Gastrocnemius medialis (tissue), 4 donors: ENCODE results near the gene NADSYN1. TPM values are rescaled to one million over a fixed set of nuclear protein-coding genes. Genes with fewer than 3 reads are reported as not detected.

ENCODE experiments used
- ATAC-seq, 2 donors: fragments of 150-250 bp; one replicate each; pipeline ENCODE4 v1.9.1; 2016
- DNase-seq, 2 donors: peaks; one replicate each; pipeline ENCODE4 v3.0.0-alpha.2; 2019
- H3K27ac ChIP-seq, 4 donors: fragments of 200-600 bp; sonication (generic); 1 replicate in 1 of 4; 2 replicates in 3 of 4; pipeline ENCODE4 v1.5.1; 2016 to 2018; ENCODE audit warnings: mild to moderate bottlenecking in 2 of 4, moderate library complexity in 1 of 4
- H3K27me3 ChIP-seq, 3 donors: fragments of 200-600 bp; sonication (generic) in 2 of 3; 1 replicate in 1 of 3; 2 replicates in 2 of 3; pipeline versions ENCODE4 v1.5.1 to v1.6.0; 2016 to 2019; ENCODE audit warnings: mild to moderate bottlenecking in 1 of 3, moderate library complexity in 1 of 3
- H3K36me3 ChIP-seq, 2 donors: fragments of 200-600 bp; sonication (generic) in 1 of 2; one replicate each; pipeline ENCODE4 v1.5.1; 2017 to 2018
- H3K4me1 ChIP-seq, 2 donors: fragments of 200-600 bp; sonication (generic) in 1 of 2; one replicate each; pipeline ENCODE4 v1.5.1; 2016 to 2017; ENCODE audit warnings: mild to moderate bottlenecking in 2 of 2
- H3K4me3 ChIP-seq, 4 donors: fragments of 200-600 bp; sonication (generic) in 3 of 4; 1 replicate in 1 of 4; 2 replicates in 3 of 4; pipeline ENCODE4 v1.5.1; 2016 to 2019; ENCODE audit warnings: mild to moderate bottlenecking in 2 of 4
- H3K9me3 ChIP-seq, 3 donors: fragments of 200-600 bp; sonication (generic) in 2 of 3; 1 replicate in 1 of 3; 2 replicates in 2 of 3; pipeline ENCODE4 v1.5.1; 2016 to 2019
- POLR2A ChIP-seq, 2 donors: fragments of 450-650 bp; IDR thresholded peaks; one replicate each; pipeline ENCODE4 v1.6.1; 2017; ENCODE audit warnings: antibody characterized with exemption in 2 of 2, mild to moderate bottlenecking in 2 of 2, moderate library complexity in 2 of 2
- in situ Hi-C, 4 donors: fragments of 200-750 bp; cut with MboI; loops; one replicate each; pipeline versions ENCODE4 v1.15.0 to v1.8.0; 2017; ENCODE audit warnings: low sequenced_read_pairs in 4 of 4
- intact Hi-C: fragments of 100-400 bp; cut with DNase I; formaldehyde crosslinking; loops from one replicate; pipeline ENCODE4 v1.15.1; 2023; ENCODE audit warnings: low total_unique reads
- microRNA-seq, 2 donors: library from miRNA; unstranded; fragments of <30 nt; microRNA quantifications; one replicate each; pipeline ENCODE4, GENCODE V29; 2016; ENCODE audit warnings: borderline replicate concordance in 2 of 2
- total RNA-seq, 4 donors: library from RNA; depleted of rRNA; stranded (reverse); fragments of >200 nt; gene quantifications; one replicate each; pipeline versions ENCODE4 v1.1.0 to v1.2.3, GENCODE V29; 2016
- TF ChIP-seq, protein P1 (sequence below), 5 experiments: fragments of 450-650 bp in 3 of 5; fragments of 200-600 bp in 2 of 5; sonication (generic) in 2 of 5; IDR thresholded peaks in 4 of 5; conservative IDR thresholded peaks in 1 of 5; 1 replicate in 4 of 5; 2 replicates in 1 of 5; pipeline ENCODE4 v1.5.1; 2016 to 2019; ENCODE audit warnings: antibody characterized with exemption in 5 of 5, mild to moderate bottlenecking in 3 of 5, moderate library complexity in 3 of 5

Gene NADSYN1
- total RNA-seq, 4 donors from 2014 or later, result 10.5 to 27.1 (median 16.0) TPM

GRCh38 chr11:71548120-71548519 is 95.1 kb downstream of the NADSYN1 start, which contains the start of gene KRTAP5-9:
TSS of gene KRTAP5-9 (plus strand) at chr11:71548420. CDS start at chr11:71548658, 238 bp downstream.
- Histone ChIP-seq H3K9me3 (no peaks in the 10 kb centered on the region), H3K27ac (no peak within 1 kb of the TSS), H3K4me3 (no peak within 1 kb of the TSS), H3K27me3 (no peaks in the 10 kb centered on the region), H3K4me1 (no peaks in the 10 kb centered on the region), H3K36me3 (no peaks in the 10 kb centered on the region)
- no peak for DNase-seq
- in situ Hi-C loops, result no loop called here
- intact Hi-C loops, result no loop called here
- no peak for TF ChIP-seq POLR2A (IDR thresholded peaks at IDR 0.05)
- ATAC-seq, result no peak

DNA sequence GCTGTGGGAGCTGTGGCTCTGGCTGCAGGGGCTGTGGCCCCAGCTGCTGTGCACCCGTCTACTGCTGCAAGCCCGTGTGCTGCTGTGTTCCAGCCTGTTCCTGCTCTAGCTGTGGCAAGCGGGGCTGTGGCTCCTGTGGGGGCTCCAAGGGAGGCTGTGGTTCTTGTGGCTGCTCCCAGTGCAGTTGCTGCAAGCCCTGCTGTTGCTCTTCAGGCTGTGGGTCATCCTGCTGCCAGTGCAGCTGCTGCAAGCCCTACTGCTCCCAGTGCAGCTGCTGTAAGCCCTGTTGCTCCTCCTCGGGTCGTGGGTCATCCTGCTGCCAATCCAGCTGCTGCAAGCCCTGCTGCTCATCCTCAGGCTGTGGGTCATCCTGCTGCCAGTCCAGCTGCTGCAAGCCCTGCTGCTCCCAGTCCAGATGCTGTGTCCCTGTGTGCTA is 95.7 kb downstream of the NADSYN1 start:
- H3K27me3 ChIP-seq, result no peaks in the 10 kb centered on the region
- no peaks in the 10 kb centered on the region for H3K9me3 ChIP-seq
- intact Hi-C loops (no loop called here), in situ Hi-C loops (no loop called here)
- no peak for ATAC-seq
- H3K36me3 ChIP-seq, result no peaks in the 10 kb centered on the region
- H3K4me1 ChIP-seq, result no peaks in the 10 kb centered on the region
- no peak for DNase-seq
- H3K4me3 ChIP-seq, result no peak overlapping the region
- TF ChIP-seq, protein P1, sequence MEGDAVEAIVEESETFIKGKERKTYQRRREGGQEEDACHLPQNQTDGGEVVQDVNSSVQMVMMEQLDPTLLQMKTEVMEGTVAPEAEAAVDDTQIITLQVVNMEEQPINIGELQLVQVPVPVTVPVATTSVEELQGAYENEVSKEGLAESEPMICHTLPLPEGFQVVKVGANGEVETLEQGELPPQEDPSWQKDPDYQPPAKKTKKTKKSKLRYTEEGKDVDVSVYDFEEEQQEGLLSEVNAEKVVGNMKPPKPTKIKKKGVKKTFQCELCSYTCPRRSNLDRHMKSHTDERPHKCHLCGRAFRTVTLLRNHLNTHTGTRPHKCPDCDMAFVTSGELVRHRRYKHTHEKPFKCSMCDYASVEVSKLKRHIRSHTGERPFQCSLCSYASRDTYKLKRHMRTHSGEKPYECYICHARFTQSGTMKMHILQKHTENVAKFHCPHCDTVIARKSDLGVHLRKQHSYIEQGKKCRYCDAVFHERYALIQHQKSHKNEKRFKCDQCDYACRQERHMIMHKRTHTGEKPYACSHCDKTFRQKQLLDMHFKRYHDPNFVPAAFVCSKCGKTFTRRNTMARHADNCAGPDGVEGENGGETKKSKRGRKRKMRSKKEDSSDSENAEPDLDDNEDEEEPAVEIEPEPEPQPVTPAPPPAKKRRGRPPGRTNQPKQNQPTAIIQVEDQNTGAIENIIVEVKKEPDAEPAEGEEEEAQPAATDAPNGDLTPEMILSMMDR (IDR thresholded peaks at IDR 0.05 in 4 of 5, conservative IDR thresholded peaks at IDR 0.05 in 1 of 5), result no peak
- TF ChIP-seq POLR2A (IDR thresholded peaks at IDR 0.05), result no peak
- no peak overlapping the region for H3K27ac ChIP-seq

Small RNA genes within 50 kb of the gene (microRNA-seq; reads per million reads assigned to microRNA genes)
- 0 reads per million in 2 donors for gene MIR6754

Other genes with a start within 250 kb of the NADSYN1 start
- gene SHANK2, start 200.6 kb upstream of the NADSYN1 start, total RNA-seq, result under 1 TPM in 1 of 4 donors, not detected in 3; 0.40 TPM
- 1 to 10 TPM; 2.5 to 7.3 (median 5.9) TPM for gene DHCR7, start 4.8 kb upstream of the NADSYN1 start, total RNA-seq
- gene KRTAP5-7, start 74.1 kb downstream of the NADSYN1 start, total RNA-seq, result not detected
- gene KRTAP5-8, start 84.8 kb downstream of the NADSYN1 start, total RNA-seq, result under 1 TPM in 1 of 4 donors, not detected in 3; 0.82 TPM
- not detected for gene KRTAP5-9, start 95.2 kb downstream of the NADSYN1 start, total RNA-seq
- not detected for gene KRTAP5-10, start 112.4 kb downstream of the NADSYN1 start, total RNA-seq
- not detected for gene KRTAP5-11, start 129.7 kb downstream of the NADSYN1 start, total RNA-seq